Limb (tissue), 2 donors: ENCODE results near the gene GABRD.

Experiments used
- DNase-seq, 2 donors: peaks; one replicate each; pipeline ENCODE4 v3.0.0-alpha.2; 2016; ENCODE audit errors: extremely low spot score in 2 of 2

GABRD gene

DNA sequence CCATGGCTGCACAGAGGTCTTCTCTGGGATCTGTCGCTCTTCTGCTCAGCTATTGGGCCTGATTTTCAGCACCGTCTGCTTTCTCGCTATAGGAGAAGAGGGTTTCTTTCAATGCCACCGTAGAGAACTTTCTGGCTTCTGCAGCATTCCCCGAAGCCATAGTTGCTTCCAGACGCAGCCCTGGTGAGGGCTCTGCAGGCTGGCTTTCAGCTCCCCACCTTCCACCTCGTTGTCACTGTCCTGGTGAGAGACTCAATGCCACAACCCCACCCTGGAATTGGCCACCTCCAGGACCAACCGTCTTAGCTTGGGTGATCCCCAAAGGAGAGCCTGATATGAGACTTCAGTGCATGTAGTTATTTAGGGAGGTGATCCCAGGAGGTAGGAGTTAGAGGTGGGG, 19.1 kb downstream of the GABRD start:
- no peak for DNase-seq

DNA sequence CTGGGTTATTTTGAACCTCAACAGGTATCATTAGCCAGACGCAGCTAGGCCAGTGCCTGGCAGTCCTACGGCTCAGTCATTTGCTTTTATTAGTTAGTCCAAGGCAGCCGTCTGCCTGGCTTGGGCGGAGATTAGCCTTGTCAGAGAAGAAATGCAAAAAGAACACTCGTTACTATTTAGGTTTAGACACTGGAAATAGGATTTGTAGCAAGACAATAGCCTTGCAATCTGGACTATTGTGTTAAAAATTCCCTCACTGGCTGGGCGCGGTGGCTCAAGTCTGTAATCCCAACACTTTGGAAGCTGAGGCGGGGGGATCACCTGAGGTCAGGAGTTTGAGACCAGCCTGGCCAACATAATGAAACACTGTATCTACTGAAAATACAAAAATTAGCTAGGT, 20.1 kb downstream of the GABRD start:
- DNase-seq: no peak

DNA sequence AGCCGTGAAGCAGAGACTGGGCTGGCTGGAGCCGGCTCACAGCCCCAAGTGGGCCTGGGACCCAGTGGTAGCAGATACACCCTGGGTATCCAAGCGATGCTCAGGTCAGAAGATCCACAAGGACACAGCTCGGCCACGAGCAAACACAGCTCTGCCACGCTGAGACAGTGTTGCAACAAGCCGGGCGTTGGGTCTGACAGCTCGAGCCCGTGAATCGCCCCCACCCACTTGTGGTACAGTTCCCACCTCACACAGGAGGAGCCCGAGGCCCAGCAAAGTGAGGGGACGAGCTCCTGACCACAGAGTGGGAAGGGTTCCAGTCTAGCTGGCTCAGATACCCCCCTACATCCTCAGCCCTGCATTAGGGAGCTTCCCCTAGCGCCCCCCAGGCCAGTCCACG, 22.2 kb downstream of the GABRD start:
- DNase-seq: no peak

DNA sequence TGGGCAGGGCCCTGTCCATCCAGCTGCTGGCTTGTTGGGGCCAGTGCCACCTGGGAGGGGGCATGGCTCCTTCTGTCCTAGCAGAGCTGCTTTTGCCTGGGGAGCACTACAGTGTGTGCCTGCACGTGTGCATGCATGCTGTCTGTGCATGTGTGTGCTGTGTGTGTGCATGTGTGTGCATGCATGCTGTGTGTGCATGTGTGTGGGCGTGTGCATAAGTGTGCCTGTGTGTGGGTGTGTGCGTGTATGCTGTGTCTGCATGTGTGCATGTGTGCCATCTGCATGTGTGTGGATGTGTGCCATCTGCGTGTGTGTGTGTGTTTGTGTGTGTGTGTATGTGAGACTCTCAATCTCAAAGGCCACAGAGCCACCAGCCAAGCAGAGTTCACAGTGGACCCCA, 22.7 kb downstream of the GABRD start:
- DNase-seq: no peak

DNA sequence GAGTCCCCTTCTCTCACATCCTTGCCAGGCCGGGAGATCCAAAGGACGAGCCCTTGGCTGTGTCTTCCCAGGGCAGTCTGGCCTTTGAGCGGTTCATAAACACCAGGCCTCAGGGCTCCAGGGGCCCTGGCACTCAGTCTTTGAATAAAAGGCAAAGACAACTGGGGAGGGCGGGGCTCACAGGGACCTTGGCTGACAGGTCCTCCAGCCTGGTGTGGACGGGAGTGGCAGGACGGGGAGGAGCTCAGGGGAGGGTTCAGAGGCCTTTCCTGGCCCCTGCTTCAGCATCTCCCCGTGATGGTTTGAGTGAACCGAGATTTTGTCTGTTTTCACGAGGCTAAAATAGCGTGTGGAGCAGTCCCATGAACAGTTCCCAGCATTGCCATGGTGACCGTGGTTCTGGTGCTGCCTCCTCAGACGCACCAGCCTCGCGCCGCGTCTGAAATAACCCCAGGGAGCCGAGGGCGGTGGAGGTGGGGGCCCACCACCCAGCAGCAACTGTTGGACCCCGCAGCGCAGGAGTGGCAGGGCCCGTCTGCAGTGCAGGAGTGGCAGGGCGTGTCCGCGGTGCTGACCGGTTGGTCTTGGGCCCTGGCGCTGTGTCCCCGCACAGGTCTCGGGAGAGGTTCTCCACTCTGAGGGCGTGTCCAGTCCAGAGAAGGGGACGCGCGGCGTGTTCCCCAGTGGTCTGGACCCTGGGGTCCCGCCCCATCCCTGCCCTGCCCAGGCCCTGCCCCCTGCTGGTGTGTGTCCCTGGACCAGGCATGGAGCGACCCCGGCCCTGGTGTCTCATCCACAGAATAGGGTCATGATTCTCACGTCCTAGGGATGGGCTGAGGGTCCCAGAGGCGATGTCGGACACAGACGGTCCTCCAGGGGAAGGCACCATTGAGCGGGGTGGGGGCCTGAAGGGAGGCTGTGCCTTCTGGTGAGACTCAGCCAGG, 24.0 kb downstream of the GABRD start:
- DNase-seq: no peak

DNA sequence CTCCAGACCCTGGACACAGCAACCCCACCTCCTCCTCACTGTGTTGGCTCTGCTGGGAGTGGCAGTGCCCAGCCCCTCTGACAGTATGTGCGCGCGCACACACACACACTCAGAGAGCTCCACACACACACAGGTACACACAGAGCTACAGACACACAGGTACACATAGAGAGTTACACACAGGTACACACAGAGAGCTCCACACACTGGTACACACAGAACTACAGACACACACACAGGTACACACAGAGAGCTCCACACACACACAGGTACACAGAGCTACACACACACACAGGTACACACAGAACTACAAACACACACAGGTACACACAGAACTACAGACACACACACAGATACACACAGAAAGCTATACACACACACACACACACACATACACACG, 24.7 kb downstream of the GABRD start:
- DNase-seq: no peak

DNA sequence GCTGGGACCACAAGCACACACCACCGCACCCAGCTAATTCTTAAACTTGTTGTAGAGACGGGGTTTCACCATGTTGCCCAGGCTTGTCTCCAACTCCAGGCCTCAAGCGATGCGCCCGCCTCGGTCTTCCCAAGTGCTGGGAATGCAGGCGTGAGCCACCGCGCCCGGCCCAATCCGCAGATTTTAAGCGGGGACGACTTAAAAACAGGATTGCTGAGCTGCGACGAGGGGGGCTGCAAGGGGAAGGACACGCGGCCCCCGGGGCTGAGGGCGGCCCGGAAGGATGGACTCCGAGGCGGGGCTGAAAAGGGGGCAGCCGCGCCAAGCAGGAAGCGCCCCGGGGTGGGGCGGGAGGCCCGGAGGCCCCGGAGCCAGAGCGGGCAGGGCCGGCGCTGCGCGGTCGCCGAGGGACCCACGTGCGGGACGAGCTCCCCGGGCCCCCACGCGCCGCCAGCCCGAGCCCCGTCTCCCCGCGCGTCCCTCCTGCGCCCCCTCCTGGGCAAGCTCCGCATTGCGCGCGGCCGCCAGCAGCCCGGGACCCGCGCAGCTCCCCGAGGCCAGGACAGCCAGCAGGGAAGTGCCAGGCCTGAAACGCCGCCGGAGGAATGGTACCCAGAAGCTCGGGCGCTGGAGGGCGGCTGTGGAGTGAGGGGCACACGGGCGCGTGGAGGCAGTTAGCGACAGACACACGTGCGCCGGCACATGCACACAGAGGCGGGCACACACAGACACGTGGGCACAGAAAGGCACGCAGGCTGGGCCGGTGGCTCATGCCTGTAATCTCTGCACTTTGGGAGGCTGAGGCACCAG, 25.6 kb downstream of the GABRD start:
- peak; percentile 55 to 90 for DNase-seq

DNA sequence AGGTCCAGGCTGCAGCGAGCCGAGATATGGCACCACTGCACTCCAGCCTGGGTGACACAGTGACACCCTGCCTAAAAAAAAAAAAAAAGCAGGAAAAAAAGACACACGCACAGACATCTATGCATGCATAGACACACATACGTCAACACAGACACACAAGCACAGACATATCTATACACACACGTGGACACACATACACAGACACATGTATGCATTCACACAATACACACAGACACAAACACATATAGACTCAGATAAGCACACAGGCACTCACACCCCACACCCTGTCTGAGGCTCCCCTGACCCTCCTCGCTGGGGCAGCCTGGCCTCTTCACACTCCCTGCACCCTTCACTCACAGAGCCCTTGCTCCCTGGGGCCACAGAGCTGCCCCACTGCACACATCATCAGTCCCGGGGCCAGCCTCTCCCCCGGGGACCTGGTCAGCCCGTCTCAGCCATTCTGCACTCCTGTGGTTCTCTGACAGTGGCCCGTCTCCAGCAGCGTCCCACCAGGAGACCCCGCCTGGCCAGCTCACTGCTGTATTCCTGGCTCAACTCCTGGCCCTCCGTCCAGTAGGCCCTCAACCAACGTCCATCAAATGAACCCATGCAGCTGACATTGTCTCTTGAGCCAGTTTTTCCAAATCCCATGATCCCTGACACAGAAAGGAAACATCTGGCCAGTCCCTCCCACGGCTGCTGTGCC, 26.5 kb downstream of the GABRD start:
- no peak for DNase-seq

DNA sequence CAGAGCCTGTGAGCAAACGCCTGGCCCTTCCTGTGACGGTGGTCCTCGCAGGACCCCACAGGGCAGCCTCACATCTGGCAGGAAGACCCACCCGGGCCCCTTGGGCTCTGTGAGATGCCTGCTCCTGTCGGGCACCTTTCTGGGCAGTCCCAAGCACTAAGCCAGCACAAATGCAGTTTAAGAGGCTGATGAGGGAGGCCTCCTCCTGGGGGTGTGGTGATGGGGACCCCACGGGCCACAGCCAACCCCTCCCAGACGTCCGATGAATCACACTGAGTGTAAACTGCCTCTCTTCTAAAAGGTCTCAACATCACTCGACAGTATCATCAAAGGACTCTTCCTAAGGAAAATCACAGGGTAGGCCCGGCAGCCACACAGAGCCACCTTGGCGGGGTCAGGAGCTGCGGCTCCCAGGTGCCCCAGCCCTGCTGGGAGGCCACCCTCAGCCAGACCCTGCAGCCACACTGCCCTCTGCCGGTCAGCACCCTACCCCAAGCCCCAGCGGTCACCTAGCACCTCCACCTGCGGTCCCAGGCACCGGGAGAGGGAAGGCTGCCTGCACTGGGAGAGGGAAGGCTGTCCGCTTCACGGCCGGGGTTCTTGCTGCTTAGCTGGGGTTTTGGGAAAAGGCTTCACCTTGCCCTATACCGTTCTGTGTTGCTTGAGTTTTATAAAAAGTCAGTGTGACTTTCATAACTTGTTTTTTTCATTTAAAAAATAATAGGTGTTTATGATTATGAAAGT, 27.2 kb downstream of the GABRD start:
- peak in 1 of 2 donors; percentile 62 for DNase-seq

DNA sequence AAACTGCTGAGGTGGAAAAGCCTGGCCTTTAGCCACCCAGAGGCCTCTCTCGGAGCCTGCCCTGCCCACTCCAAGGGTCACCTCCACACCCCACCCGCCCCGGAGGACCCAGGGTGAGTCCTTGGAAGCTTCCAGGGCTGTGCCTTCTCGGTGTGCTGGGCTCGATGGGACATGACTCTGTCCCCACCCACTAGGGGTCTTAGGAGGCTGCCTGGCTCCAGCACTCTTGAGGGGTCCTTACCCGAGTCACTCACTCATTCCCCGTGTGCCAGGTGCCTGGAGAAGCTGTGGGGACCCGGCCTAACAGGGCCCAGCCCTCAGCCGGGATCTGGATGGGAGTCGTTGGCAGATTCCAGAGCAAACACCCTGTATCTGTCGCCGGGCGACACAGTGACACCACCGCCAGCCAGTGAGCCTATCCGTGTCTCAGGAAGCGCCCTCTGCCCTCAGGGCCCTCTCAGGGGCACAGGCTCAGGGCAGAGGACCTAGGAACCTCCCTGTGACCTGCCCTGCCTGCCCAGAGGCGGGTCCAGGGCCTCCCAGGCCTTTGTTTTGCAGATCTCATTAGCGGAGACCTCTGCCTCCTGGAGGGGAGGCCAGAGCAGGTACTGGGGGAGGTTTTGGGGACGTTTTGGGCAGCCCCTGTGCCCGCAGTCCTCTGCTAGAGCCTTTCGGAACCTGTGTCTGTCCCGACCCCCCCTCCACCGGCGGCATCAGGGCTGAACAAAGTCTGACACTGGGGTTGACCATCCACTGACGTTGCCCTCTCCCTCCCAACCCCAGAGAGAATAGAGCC, 28.0 kb downstream of the GABRD start:
- no peak for DNase-seq

DNA sequence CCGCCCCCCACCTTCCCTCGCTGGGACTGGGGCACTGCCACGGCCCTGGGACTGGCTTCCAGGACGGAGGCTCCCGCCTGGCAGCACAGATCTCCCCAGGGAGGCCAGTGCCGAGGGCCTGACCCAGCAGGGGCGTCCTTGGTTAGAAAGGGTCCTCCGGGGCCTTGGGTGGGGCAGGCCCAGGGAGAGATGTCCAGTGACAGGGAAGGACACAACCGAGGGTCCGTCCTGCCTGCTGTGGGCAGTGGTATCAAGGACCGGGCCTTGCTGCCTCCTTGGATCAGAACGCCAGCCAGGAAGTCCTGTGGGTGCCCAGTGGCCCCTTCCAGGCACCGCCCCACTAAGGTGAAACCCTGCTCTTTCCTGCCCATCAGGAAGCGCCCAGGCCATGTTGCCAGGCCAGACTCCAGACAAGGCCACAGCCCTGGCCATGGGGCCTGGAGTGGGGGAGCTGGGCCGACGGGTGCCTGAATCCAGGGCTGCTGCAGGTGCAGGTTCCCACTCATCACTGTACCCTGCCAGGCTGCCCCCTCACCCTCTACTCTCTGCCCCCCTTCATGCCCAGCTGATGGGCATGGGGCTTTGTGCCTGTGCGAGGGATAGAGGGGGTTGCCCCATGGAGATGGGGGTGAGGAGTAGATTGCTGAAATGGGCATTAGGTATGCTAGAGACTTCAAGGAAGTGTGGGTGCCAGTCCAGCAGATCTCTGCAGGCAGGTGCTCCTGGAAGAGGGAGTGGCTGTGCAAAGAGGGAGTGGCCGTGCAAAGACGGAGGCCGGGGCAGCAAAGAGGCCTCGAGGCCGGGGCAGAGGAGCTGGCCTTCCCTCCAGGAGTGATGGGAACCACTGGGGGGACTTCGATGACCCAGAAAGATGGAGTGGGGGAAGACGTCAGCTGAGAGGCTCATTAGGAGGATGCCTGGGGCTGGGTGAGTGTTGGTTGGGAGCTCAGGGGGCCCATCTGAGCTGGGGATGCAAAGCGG, 28.9 kb downstream of the GABRD start:
- DNase-seq: no peak

DNA sequence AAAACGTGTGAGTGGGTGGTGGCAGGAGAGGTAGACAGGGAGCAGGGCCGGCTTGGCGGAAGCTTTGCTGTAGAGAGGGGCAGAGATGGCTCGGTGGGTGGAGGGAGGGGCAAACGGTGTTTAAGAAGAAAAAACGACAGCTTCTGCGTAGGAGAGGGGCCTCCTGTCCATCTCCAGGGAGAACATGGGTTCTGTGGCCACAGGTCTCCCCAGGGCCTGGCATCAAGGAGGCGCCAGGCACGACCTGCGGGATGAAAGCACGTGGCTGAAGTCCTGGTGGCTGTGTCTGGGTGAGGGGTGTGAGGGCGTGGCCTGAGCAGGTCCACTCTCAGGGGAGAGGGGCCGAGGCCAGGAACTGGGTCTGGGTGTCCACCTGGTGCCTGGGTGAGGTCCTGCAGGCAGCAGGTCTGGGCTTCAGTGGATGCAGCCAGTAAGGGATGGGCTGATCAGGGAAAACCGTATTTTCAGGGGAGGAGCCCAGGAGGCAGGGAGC, 30.1 kb downstream of the GABRD start:
- DNase-seq: no peak

DNA sequence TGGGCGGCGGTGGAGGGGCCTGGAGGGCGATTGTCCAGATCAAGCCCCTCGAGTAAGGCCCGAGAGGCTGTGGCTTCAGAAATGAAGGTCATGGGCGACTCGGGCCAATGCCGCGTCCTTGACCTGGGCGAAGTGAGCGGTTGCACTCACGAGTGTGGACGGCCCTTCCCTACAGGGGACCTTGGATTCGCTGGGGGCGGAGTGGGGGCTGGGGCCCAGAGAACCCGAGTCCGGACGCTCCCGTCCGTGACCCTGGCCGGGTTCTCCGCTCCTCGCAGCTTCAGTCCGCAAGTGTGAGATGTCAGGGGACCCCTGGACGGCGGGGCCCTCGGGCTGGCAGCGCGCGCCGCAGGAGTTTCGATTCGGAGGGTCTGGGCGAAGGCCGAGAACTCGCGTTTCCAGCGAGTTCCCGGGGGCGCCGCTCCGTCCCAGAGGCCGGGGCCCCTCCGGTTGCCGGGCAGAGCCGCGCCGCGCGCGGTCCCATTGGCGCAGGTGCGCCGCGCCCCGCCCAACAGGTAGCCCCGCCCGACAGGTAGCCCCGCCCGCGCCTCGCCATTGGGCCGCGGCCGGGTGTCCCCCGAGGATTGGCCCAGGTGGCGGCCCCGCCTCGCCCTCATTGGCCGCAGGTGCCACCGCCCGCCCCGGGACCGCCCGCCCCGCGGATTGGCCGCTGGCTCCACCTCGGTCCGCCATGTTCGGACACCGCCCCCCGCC, 30.7 kb downstream of the GABRD start, which contains the start of gene PRKCZ:
Gene PRKCZ (plus strand): TSS at position 694 of the 714 bp plus-strand sequence. CDS start 220 bp downstream, outside the sequence.
- peak in 1 of 2 donors; percentile 79 for DNase-seq

DNA sequence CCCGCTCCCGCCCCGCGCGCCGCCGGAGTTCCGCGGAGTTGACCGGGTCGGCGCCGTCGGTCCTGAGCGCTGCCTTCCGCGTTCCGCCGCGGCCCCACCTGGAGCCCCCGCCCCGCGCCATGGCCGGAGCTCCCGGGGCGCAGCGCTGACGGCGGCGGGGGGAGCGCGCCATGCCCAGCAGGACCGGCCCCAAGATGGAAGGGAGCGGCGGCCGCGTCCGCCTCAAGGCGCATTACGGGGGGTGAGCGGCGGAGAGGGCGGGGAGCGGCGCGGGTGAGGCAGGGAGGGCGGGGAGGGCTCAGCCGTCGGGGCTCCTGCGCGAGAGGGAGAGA, 31.3 kb downstream of the GABRD start:
- no peak for DNase-seq

DNA sequence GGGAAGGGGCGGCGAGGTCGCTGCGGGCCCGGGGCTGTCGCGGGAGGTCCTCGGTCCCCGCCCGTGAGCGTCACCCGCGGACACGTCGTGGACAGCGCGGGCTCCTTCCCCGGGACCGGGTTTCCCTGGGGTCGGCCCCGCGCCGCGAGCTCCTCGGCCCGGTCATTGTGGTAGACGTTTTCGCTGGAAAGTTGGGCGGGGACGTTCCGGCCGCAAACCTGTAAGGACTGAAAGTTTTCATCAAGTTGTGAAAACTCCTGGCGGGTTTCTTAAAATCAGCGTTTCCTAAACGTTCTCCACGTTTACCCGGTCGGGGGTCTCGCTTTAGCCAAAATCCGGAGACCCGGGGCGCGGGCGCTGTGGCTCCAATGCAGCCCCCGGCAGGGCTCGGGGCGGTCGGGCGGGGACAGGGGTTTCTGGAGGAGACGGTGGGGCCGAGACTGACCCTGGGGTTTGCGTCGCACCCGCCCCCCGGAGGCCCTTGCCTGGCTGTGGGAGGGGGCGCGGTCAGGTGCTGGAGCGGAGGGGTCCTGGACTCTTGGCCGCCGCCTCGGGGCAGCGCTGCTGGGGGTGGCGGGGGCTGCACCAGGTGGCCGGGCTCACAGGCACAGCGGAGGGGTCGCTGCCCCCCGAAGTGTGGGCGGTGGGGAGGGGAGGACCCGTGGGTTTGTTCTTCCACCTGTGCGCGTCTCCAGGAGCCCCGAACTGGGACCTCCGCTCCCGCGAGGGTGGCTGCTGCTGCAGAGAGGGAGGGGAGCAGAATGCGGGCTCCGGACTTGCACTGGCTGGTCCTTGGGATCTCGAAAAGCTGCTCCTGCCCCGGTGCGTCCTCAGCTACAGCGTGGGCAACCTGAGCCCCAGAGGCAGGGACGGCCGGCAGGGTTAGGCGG, 31.9 kb downstream of the GABRD start:
- no peak for DNase-seq

DNA sequence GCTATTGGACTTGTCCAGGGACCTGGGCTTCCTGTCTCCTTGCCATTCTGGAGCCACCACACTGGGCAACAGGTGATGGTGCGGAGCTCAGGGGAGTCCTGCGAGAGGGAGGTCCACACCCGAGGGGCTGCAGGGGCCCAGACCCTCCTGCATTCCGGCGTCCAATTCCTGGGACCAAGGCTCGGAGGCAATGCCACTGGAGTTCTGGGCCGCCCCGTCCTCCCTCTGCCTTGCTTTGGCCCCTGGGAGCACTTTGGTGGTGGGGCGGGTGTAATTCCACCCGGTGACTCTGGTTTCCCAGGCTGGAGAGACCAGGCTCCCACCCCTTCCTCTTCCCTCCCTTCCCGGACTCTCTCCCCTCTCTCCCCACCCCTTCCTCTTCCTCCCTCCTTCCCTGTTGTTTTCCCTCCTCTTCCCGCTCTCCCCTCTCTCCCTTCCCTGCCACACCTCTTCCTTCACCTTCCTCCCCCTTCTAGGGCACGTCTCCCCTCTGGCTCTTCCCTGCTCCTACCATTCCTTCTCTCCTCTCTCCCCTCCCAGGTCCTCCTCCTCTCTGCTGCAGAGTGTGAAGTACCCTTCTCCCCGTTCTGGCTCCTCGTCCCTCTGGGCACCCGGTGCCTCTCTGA, 33.0 kb downstream of the GABRD start:
- no peak for DNase-seq

DNA sequence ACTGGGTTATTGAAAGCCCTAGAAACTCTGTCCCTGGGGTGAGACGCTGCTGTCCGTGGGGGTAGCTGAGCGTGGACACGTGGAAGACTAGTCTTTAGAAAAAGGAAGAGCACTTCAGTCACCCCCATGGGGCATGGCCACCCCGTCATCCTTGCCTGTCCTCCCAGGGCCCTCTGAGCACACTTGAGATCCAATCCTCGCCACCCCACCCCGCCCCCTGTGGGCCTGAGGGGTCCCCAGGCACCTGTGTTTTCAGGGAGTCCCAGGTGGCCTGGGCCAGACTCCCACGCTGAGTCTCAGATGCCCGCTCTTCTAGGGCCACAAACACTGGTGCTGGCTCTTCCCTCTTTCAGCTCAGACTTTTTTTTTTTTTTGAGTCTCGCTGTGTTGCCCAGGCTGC, 33.6 kb downstream of the GABRD start:
- no peak for DNase-seq
